ENCODE data around the gene LMTK3.

- TF ChIP-seq POLR2AphosphoS5 (IDR thresholded peaks at IDR 0.05) (peak in 1 of 3 donors; percentile 5), POLR2A (IDR thresholded peaks at IDR 0.05) (no peak), CTCF (IDR thresholded peaks at IDR 0.05) (no peak), EP300 (IDR thresholded peaks at IDR 0.05) (no peak)
Measured at GRCh38 chr19:48480183-48480557, 31.5 kb downstream of the LMTK3 start.

All from suprapubic skin (tissue), 4 donors.